GM12878 (cell line): Measurements from ENCODE around the gene MAN1A1.
A peak's percentile ranks its signal among the peaks of the same experiment; 100 is the strongest.

Source experiments
- CTCF ChIP-seq, 3 experiments: IDR thresholded peaks in 2 of 3; conservative IDR thresholded peaks in 1 of 3; 2 replicates each; pipeline ENCODE4 v1.5.1; 2011; ENCODE audit warnings: low read depth in 3 of 3, low read length in 3 of 3, mild to moderate bottlenecking in 3 of 3, control low read depth in 2 of 3, moderate library complexity in 2 of 3, inconsistent platforms in 1 of 3, mixed read lengths in 1 of 3; ENCODE audit not compliant: control insufficient read depth in 2 of 3, insufficient read depth in 1 of 3; ENCODE audit errors: extremely low read depth in 1 of 3
- JUND ChIP-seq: IDR thresholded peaks from 2 replicates; pipeline ENCODE4 v1.6.1; 2012; ENCODE audit warnings: low read depth, mild to moderate bottlenecking, low read length, improper control_type of control experiment, moderate library complexity
- RAD21 ChIP-seq: IDR thresholded peaks from 2 replicates; pipeline ENCODE4 v1.6.1; 2011; ENCODE audit warnings: mild to moderate bottlenecking, low read depth, low read length, moderate library complexity; ENCODE audit not compliant: insufficient read depth
- SIX5 ChIP-seq: IDR thresholded peaks from 2 replicates; pipeline ENCODE4 v1.6.1; 2011; ENCODE audit warnings: mild to moderate bottlenecking, low read depth, low read length, moderate library complexity; ENCODE audit not compliant: severe bottlenecking
- SP1 ChIP-seq: IDR thresholded peaks from one replicate; pipeline ENCODE4 v1.6.1; 2011; ENCODE audit warnings: low read depth, low read length
- TCF7 ChIP-seq: IDR thresholded peaks from 2 replicates; pipeline ENCODE4 v1.6.1; 2014; ENCODE audit warnings: antibody characterized with exemption, borderline replicate concordance

- no peak for TF ChIP-seq SP1
- TF ChIP-seq CTCF (IDR thresholded peaks at IDR 0.05 in 2 of 3, conservative IDR thresholded peaks at IDR 0.05 in 1 of 3; ENCODE audit: control insufficient read depth in 2 of 3, extremely low read depth in 1 of 3, insufficient read depth in 1 of 3, low read depth in 3 of 3, low read length in 3 of 3): peak in 1 of 3 experiments; percentile 28; a peak in 1 of 6 replicates
- TF ChIP-seq JUND: no peak
- no peak for TF ChIP-seq TCF7
- no peak for TF ChIP-seq SIX5
- no peak for TF ChIP-seq RAD21
Observed at GRCh38 chr6:119284861-119285521, 64.6 kb downstream of the MAN1A1 start.
